HEK293T (cell line): Measurements from ENCODE around the gene EPGN.

Experiments
- CTCF ChIA-PET: fragments of 350-600 bp; formaldehyde crosslinking; extraction: SDS; loops from one replicate; lab custom pipeline; 2021; ENCODE audit warnings: antibody characterized with exemption, inconsistent platforms; lab: Yijun Ruan, JAX
- POLR2A ChIA-PET: fragments of 350-600 bp; formaldehyde crosslinking; extraction: SDS; loops from one replicate; lab custom pipeline; 2020; ENCODE audit warnings: antibody characterized with exemption, inconsistent platforms; lab: Yijun Ruan, JAX
- DNase-seq: peaks from one replicate; pipeline ENCODE4 v3.0.0; 2012; ENCODE audit warnings: mixed read lengths; ENCODE audit errors: extremely low spot score
- ARNT ChIP-seq: fragments of 450-650 bp; IDR thresholded peaks from 2 replicates; pipeline ENCODE4 v1.6.1; 2017; ENCODE audit warnings: mild to moderate bottlenecking
- BHLHE40 ChIP-seq: fragments of 450-650 bp; IDR thresholded peaks from 2 replicates; pipeline ENCODE4 v1.6.1; 2016; ENCODE audit warnings: mild to moderate bottlenecking, moderate library complexity, borderline replicate concordance
- CTBP1 ChIP-seq: fragments of 450-650 bp; IDR thresholded peaks from 2 replicates; pipeline ENCODE4 v1.6.1; 2016; ENCODE audit warnings: borderline replicate concordance
- ELF4 ChIP-seq: fragments of 450-650 bp; IDR thresholded peaks from 2 replicates; pipeline ENCODE4 v1.6.1; 2017; ENCODE audit warnings: antibody characterized with exemption
- FOXA1 ChIP-seq: fragments of 450-650 bp; IDR thresholded peaks from 2 replicates; pipeline ENCODE4 v1.6.1; 2016; ENCODE audit warnings: mild to moderate bottlenecking
- FOXK2 ChIP-seq: fragments of 450-650 bp; IDR thresholded peaks from 2 replicates; pipeline ENCODE4 v1.6.1; 2016; ENCODE audit warnings: mild to moderate bottlenecking
- FOXM1 ChIP-seq: fragments of 450-650 bp; IDR thresholded peaks from 2 replicates; pipeline ENCODE4 v1.6.1; 2017; ENCODE audit warnings: mild to moderate bottlenecking, borderline replicate concordance
- HDGF ChIP-seq: fragments of 450-650 bp; IDR thresholded peaks from 2 replicates; pipeline ENCODE4 v1.6.1; 2017; ENCODE audit warnings: antibody characterized with exemption, borderline replicate concordance
- L3MBTL2 ChIP-seq: fragments of 450-650 bp; conservative IDR thresholded peaks from 2 replicates; pipeline ENCODE4 v1.6.1; 2016; ENCODE audit warnings: mild to moderate bottlenecking
- LEF1 ChIP-seq: fragments of 450-650 bp; IDR thresholded peaks from 2 replicates; pipeline ENCODE4 v1.6.1; 2017; ENCODE audit warnings: mild to moderate bottlenecking, borderline replicate concordance
- NFRKB ChIP-seq: fragments of 450-650 bp; IDR thresholded peaks from 2 replicates; pipeline ENCODE4 v1.6.1; 2016; ENCODE audit warnings: mild to moderate bottlenecking, moderate library complexity
- PKNOX1 ChIP-seq: fragments of 450-650 bp; IDR thresholded peaks from 2 replicates; pipeline ENCODE4 v1.6.1; 2016
- SP1 ChIP-seq: fragments of 450-650 bp; IDR thresholded peaks from 2 replicates; pipeline ENCODE4 v1.6.1; 2017
- SUZ12 ChIP-seq: fragments of 450-650 bp; IDR thresholded peaks from 2 replicates; pipeline ENCODE4 v1.6.1; 2016; ENCODE audit warnings: mild to moderate bottlenecking
- TARDBP ChIP-seq: fragments of 450-650 bp; IDR thresholded peaks from 2 replicates; pipeline ENCODE4 v1.6.1; 2016
- ZNF384 ChIP-seq: fragments of 450-650 bp; IDR thresholded peaks from 2 replicates; pipeline ENCODE4 v1.6.1; 2016

The EPGN gene

GRCh38 chr4:74268643-74269042 lies 39.6 kb upstream of the EPGN start:
- DNase-seq = no peak
- ChIA-PET POLR2A (no interaction called here), CTCF (no interaction called here)
- no peak for TF ChIP-seq L3MBTL2
- no peak for TF ChIP-seq ELF4
- no peak for TF ChIP-seq ZNF384
- TF ChIP-seq ARNT = no peak
- no peak for TF ChIP-seq FOXM1
- no peak for TF ChIP-seq TARDBP
- no peak for TF ChIP-seq HDGF
- no peak for TF ChIP-seq FOXA1
- TF ChIP-seq NFRKB = no peak
- TF ChIP-seq FOXK2 = no peak
- TF ChIP-seq CTBP1 = no peak
- TF ChIP-seq SUZ12 = no peak
- no peak for TF ChIP-seq SP1
- TF ChIP-seq LEF1 = no peak
- TF ChIP-seq PKNOX1 = no peak
- no peak for TF ChIP-seq BHLHE40

- DNase-seq = no peak
- POLR2A ChIA-PET = no interaction called here
- no peak for TF ChIP-seq TARDBP
- no peak for TF ChIP-seq L3MBTL2
- TF ChIP-seq BHLHE40 = no peak
- no peak for TF ChIP-seq CTBP1
- TF ChIP-seq PKNOX1 = no peak
- TF ChIP-seq SUZ12 = no peak
- TF ChIP-seq SP1 = no peak
- TF ChIP-seq FOXK2 = no peak
- no peak for TF ChIP-seq FOXA1
- TF ChIP-seq ELF4 = no peak
- no peak for TF ChIP-seq NFRKB
- no peak for TF ChIP-seq ARNT
- no peak for TF ChIP-seq LEF1
Observed at GRCh38 chr4:74278490-74278889, 29.8 kb upstream of the EPGN start.

GRCh38 chr4:74279716-74280115 lies 28.6 kb upstream of the EPGN start:
- POLR2A ChIA-PET = no interaction called here
- CTCF ChIA-PET = no interaction called here
- TF ChIP-seq LEF1 (no peak), ELF4 (no peak), FOXA1 (no peak), L3MBTL2 (no peak), SUZ12 (no peak), BHLHE40 (no peak), SP1 (no peak), TARDBP (no peak), FOXK2 (no peak), NFRKB (no peak), CTBP1 (no peak), PKNOX1 (no peak), ARNT (no peak), ZNF384 (no peak), FOXM1 (no peak), HDGF (no peak)
- DNase-seq = no peak

More at GRCh38 chr4:74278490-74278889, 29.8 kb upstream of the EPGN start:
- CTCF ChIA-PET = no interaction called here

- no peak for DNase-seq
- TF ChIP-seq PKNOX1 (no peak), HDGF (no peak), ELF4 (no peak), NFRKB (no peak), BHLHE40 (no peak), FOXK2 (no peak)
- ChIA-PET POLR2A (no interaction called here), CTCF (no interaction called here)
Observed at GRCh38 chr4:74282926-74283325, 25.3 kb upstream of the EPGN start.

- DNase-seq = no peak
Observed at GRCh38 chr4:74283614-74284013, 24.7 kb upstream of the EPGN start.

GRCh38 chr4:74284053-74284452 lies 24.2 kb upstream of the EPGN start:
- no peak for DNase-seq
- ChIA-PET POLR2A (no interaction called here), CTCF (no interaction called here)
- TF ChIP-seq CTBP1 (no peak), ZNF384 (no peak), FOXK2 (no peak), BHLHE40 (no peak), FOXM1 (no peak), TARDBP (no peak), ELF4 (no peak), SUZ12 (no peak), NFRKB (no peak), L3MBTL2 (no peak), HDGF (no peak), ARNT (no peak), FOXA1 (no peak), SP1 (no peak), LEF1 (no peak), PKNOX1 (no peak)

More at GRCh38 chr4:74283614-74284013, 24.7 kb upstream of the EPGN start:
- ChIA-PET POLR2A (no interaction called here), CTCF (no interaction called here)
- no peak for TF ChIP-seq SP1
